Small intestine (tissue), 7 donors: Measurements from ENCODE around the gene NUTF2. TPM values are rescaled to one million over a fixed set of nuclear protein-coding genes. Genes with fewer than 3 reads are reported as not detected.

Source experiments
- DNase-seq, 2 donors: peaks; one replicate each; pipeline versions ENCODE4 v3.0.0 to v3.0.0-alpha.2; 2013
- FAIRE-seq: peaks from 2 replicates; lab custom pipeline; 2012; peaks lifted over from hg19 to GRCh38; lab: Jason Lieb, UNC
- H3K27ac ChIP-seq, 3 donors: one replicate each; pipeline ENCODE4 v1.5.1; 2013; ENCODE audit warnings: low read length in 2 of 3, mild to moderate bottlenecking in 2 of 3, control low read depth in 1 of 3, inconsistent platforms in 1 of 3, low read depth in 1 of 3, moderate library complexity in 1 of 3
- H3K27me3 ChIP-seq, 3 donors: one replicate each; pipeline ENCODE4 v1.6.1; 2013; ENCODE audit warnings: low read length in 3 of 3, inconsistent platforms in 1 of 3; ENCODE audit not compliant: control insufficient read depth in 3 of 3, insufficient read depth in 3 of 3
- H3K36me3 ChIP-seq, 3 donors: one replicate each; pipeline ENCODE4 v1.6.1; 2013; ENCODE audit warnings: low read length in 3 of 3, inconsistent platforms in 1 of 3, low read depth in 1 of 3, mild to moderate bottlenecking in 1 of 3, moderate library complexity in 1 of 3; ENCODE audit not compliant: control insufficient read depth in 3 of 3, insufficient read depth in 2 of 3
- H3K4me1 ChIP-seq, 3 donors: one replicate each; pipeline ENCODE4 v1.6.1; 2013; ENCODE audit warnings: low read length in 2 of 3, inconsistent platforms in 1 of 3, low read depth in 1 of 3, mild to moderate bottlenecking in 1 of 3, moderate library complexity in 1 of 3; ENCODE audit not compliant: control insufficient read depth in 3 of 3, insufficient read depth in 2 of 3
- H3K4me3 ChIP-seq, 3 donors: one replicate each; pipeline ENCODE4 v1.5.1; 2013; ENCODE audit warnings: low read length in 3 of 3, control low read depth in 1 of 3, inconsistent platforms in 1 of 3, low read depth in 1 of 3, mild to moderate bottlenecking in 1 of 3, moderate library complexity in 1 of 3
- H3K9me3 ChIP-seq, 2 donors: one replicate each; pipeline ENCODE4 v1.6.1; 2013; ENCODE audit warnings: low read depth in 1 of 2, low read length in 1 of 2; ENCODE audit not compliant: control insufficient read depth in 2 of 2, insufficient read depth in 1 of 2
- WGBS, 3 donors: extraction: QIAGEN DNeasy Blood & Tissue Kit; methylation state at CpG; one replicate each; pipeline ENCODE4 v1.1.7; 2013; 5-methylcytosine and 5-hydroxymethylcytosine counted together
- polyA plus RNA-seq, 4 donors: library from polyadenylated mRNA; stranded (reverse) in 3 of 4; unstranded in 1 of 4; fragments of 200-250 nt in 3 of 4; fragments of 120-200 nt in 1 of 4; gene quantifications; one replicate each; pipeline versions ENCODE4 v1.2.1 to v1.2.3, GENCODE V29; 2013
- donor health status: healthy with polysubstance abuse.
- donor health status: control.
- donor health status: control.
- donor health status: Bipolar disorder and iron deficiency.
- donor health status: healthy.

NUTF2 gene
- polyA plus RNA-seq, 4 donors = 77.3 to 115 (median 102) TPM

- H3K27me3 ChIP-seq = no peaks in the 10 kb centered on the region
- 90 to 96% (median 94%) methylated on average over 5 of the region's 5 CpGs for WGBS, 3 donors
- H3K9me3 ChIP-seq = no peaks in the 10 kb centered on the region
- H3K36me3 ChIP-seq = peaks cover 8 to 62% (median 15%) of the 10 kb centered on the region in 3 donors
- DNase-seq (no peak), FAIRE-seq (no peak)
- H3K27ac ChIP-seq = no peak overlapping the region
- peaks cover 0 to 24% (median 0%) of the 10 kb centered on the region in 3 donors for H3K4me1 ChIP-seq
- H3K4me3 ChIP-seq = no peak overlapping the region
Observed at GRCh38 chr16:67886387-67886786, 39.7 kb downstream of the NUTF2 start.

DNA sequence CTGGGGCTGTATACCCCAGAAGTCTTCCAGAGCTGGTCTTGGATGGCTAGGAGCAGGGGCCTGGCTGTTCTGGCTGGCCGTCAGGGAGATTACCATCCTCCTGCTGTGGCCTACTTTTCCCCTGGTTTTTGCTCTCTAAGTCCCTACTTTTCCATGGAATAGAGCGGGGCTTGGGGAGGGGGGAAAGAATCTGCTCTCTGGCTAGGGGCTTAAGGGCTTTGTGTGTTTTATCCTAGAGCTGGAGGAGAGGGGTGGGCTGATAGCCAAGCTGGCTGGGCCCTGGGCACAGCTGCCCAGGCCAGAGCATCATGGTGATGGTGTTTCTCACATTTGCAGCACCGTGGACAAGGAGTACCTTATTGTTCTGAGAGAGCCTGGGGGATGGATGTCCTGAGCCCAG lies 41.6 kb downstream of the NUTF2 start:
- no peak overlapping the region for H3K4me3 ChIP-seq
- no peaks in the 10 kb centered on the region for H3K27me3 ChIP-seq
- 87 to 91% (median 88%) methylated on average over 3 of the region's 3 CpGs for WGBS, 3 donors
- FAIRE-seq = no peak
- no peak for DNase-seq
- H3K36me3 ChIP-seq = peaks cover 0 to 42% (median 2%) of the 10 kb centered on the region in 3 donors
- H3K9me3 ChIP-seq = no peaks in the 10 kb centered on the region
- H3K4me1 ChIP-seq = peaks cover 0 to 8% (median 0%) of the 10 kb centered on the region in 3 donors
- no peak overlapping the region for H3K27ac ChIP-seq

DNA sequence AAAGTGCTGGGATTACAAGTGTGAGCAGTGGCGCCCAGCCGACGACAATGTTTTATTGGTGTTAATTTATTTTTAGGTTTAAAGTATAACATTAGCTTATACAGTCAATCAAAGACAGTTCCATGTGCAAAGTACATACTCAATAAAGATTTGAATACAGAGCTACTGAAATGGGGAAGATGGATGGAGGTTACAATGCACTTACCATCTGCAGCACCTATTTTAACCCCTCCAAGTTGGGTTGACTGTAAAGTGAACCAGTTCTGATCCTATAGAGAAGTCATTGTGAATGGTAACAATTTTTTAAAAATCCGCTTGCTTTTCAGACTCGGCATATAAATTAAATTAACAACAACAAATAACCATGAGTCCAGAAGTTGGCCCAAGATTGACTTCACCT lies 45.6 kb downstream of the NUTF2 start:
- 44 to 59% (median 57%) methylated on average over 5 of the region's 5 CpGs for WGBS, 3 donors
- DNase-seq = no peak
- no peaks in the 10 kb centered on the region for H3K9me3 ChIP-seq
- H3K27ac ChIP-seq = peak overlapping the region in 1 of 3 donors; percentile 55
- peaks cover 0 to 6% (median 0%) of the 10 kb centered on the region in 3 donors for H3K36me3 ChIP-seq
- peak overlapping the region in 1 of 3 donors; percentile 36 for H3K4me3 ChIP-seq
- H3K4me1 ChIP-seq = peaks cover 2 to 9% (median 8%) of the 10 kb centered on the region in 3 donors
- no peaks in the 10 kb centered on the region for H3K27me3 ChIP-seq
- FAIRE-seq = no peak

GRCh38 chr16:67892899-67893742 lies 46.4 kb downstream of the NUTF2 start, which contains the start of gene PSKH1:
Gene PSKH1, plus strand, starts transcription at chr16:67893254. Its CDS starts 15,496 bp downstream, at chr16:67908750.
- H3K27me3 ChIP-seq = no peaks in the 10 kb centered on the region
- WGBS, 3 donors = 0 to 1% (median 0%) methylated on average over 59 to 90 of the region's 90 CpGs
- peak within 1 kb of the TSS; percentile 95 to 99 (median 96) for H3K27ac ChIP-seq
- FAIRE-seq = no peak
- H3K9me3 ChIP-seq = no peaks in the 10 kb centered on the region
- peaks cover 4 to 9% (median 9%) of the 10 kb centered on the region in 3 donors for H3K4me1 ChIP-seq
- peaks cover 0 to 12% (median 0%) of the 10 kb centered on the region in 3 donors for H3K36me3 ChIP-seq
- DNase-seq = peak; percentile 96 to 98
- peak within 1 kb of the TSS; percentile 81 to 94 (median 86) for H3K4me3 ChIP-seq

DNA sequence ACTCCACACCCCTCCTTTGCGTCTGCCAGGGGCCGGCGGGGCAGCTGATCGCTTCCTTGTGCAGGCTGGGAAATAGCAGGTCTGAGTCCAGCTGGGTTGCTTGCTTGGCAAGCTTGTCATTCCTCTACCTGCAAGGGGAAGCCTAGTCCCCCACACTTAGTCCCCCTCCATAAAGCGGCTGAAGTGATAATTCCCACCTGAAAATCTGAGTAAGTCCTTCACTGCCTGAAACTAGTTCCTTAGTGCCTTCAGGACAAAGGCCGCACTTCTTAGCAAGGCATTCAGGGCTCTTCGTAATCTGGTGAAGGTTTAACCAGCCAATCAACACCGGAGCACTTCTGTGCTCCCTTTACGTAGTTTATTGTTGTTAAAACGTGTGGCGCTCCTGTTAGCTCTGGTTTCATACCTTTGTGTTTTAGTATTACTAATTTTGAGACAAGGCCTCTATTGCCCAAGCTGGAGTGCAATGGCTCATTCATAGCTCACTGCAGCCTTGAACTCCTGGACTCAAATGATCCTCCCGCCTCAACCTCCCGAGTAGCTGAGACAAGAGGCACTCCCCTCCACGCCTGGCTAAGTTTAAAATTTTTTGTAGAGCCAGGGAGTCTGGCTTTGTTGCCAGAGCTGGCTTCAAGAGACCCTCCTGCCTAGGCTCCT lies 47.1 kb downstream of the NUTF2 start:
- peak; percentile 76 to 79 for DNase-seq
- H3K27ac ChIP-seq = peak overlapping the region; percentile 95 to 99 (median 96)
- H3K27me3 ChIP-seq = no peaks in the 10 kb centered on the region
- H3K36me3 ChIP-seq = peaks cover 0 to 10% (median 0%) of the 10 kb centered on the region in 3 donors
- 7 to 18% (median 11%) methylated on average over 14 of the region's 14 CpGs for whole genome bisulfite sequencing, 3 donors
- H3K4me3 ChIP-seq = peak overlapping the region; percentile 81 to 94 (median 86)
- no peaks in the 10 kb centered on the region for H3K9me3 ChIP-seq
- peaks cover 4 to 9% (median 9%) of the 10 kb centered on the region in 3 donors for H3K4me1 ChIP-seq
- no peak for FAIRE-seq

GRCh38 chr16:67897231-67897630 lies 50.5 kb downstream of the NUTF2 start:
- FAIRE-seq = no peak
- no peaks in the 10 kb centered on the region for H3K9me3 ChIP-seq
- H3K4me3 ChIP-seq = no peak overlapping the region
- no peak for DNase-seq
- no peak overlapping the region for H3K27ac ChIP-seq
- H3K4me1 ChIP-seq = peaks cover 4 to 9% (median 9%) of the 10 kb centered on the region in 3 donors
- H3K27me3 ChIP-seq = no peaks in the 10 kb centered on the region
- 74 to 86% (median 76%) methylated on average over 3 of the region's 3 CpGs for WGBS, 3 donors
- peaks cover 0 to 24% (median 0%) of the 10 kb centered on the region in 3 donors for H3K36me3 ChIP-seq

GRCh38 chr16:67901734-67902133 lies 55.0 kb downstream of the NUTF2 start:
- Histone ChIP-seq H3K27ac (no peak overlapping the region), H3K4me1 (peaks cover 0 to 5% (median 4%) of the 10 kb centered on the region in 3 donors), H3K36me3 (peaks cover 0 to 41% (median 0%) of the 10 kb centered on the region in 3 donors), H3K9me3 (no peaks in the 10 kb centered on the region), H3K27me3 (no peaks in the 10 kb centered on the region), H3K4me3 (no peak overlapping the region)
- 48 to 81% (median 66%) methylated on average over 5 of the region's 5 CpGs for WGBS, 3 donors
- FAIRE-seq = no peak
- DNase-seq = peak in 1 of 2 donors; percentile 30

DNA sequence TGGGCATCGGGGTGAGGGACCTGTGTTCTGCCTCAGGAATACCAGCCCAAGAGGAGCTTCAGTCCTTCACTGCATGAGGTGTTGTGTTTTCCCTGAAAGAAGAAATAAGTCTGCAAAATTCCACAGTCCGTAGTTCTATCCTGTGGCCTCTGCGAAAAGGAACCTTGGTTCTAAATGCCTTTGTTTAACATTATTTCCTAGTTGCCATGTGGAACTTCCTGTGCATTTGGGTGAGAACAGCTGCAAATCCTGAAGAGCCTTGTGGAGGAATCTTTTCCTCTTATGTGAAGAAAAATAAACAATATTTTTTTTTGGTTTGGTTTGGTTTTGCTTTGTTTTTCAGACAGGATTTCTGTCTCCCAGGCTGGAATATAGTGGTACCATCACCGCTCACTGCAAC lies 56.1 kb downstream of the NUTF2 start:
- Histone ChIP-seq H3K27me3 (no peaks in the 10 kb centered on the region), H3K4me1 (no peaks in the 10 kb centered on the region), H3K9me3 (no peaks in the 10 kb centered on the region), H3K36me3 (peaks cover 0 to 36% (median 0%) of the 10 kb centered on the region in 3 donors), H3K27ac (no peak overlapping the region), H3K4me3 (no peak overlapping the region)
- 68 to 94% (median 91%) methylated on average over 4 of the region's 4 CpGs for WGBS, 3 donors
- DNase-seq (no peak), FAIRE-seq (no peak)
